HL-60 (cell line): ENCODE measurements around the gene CLASP2.

Source experiments
- CTCF ChIP-seq: IDR thresholded peaks from one replicate; pipeline ENCODE4 v1.5.1; 2011; ENCODE audit warnings: low read length, control low read depth, inconsistent platforms; ENCODE audit not compliant: insufficient read depth
- GABPA ChIP-seq: IDR thresholded peaks from 2 replicates; pipeline ENCODE4 v1.6.1; 2012; ENCODE audit warnings: low read depth
- POLR2AphosphoS5 ChIP-seq: IDR thresholded peaks from 2 replicates; pipeline ENCODE4 v1.6.1; 2012; ENCODE audit warnings: low read depth
- REST ChIP-seq: IDR thresholded peaks from 2 replicates; pipeline ENCODE4 v1.6.1; 2012; ENCODE audit warnings: low read depth; ENCODE audit not compliant: insufficient replicate concordance
- SPI1 ChIP-seq: IDR thresholded peaks from 2 replicates; pipeline ENCODE4 v1.6.1; 2012; ENCODE audit warnings: low read depth, mild to moderate bottlenecking, borderline replicate concordance

- no peak for TF ChIP-seq CTCF
- TF ChIP-seq GABPA = no peak
- no peak for TF ChIP-seq POLR2AphosphoS5
- no peak for TF ChIP-seq REST
- no peak for TF ChIP-seq SPI1
These were observed 138.2 kb downstream of the CLASP2 start for GRCh38 chr3:33579840-33580239.
